Peyer's patch (tissue), 4 donors: ENCODE results near the gene AKR7A2.

ENCODE experiments used
- CTCF ChIP-seq, 6 experiments: fragments of 450-650 bp in 4 of 6; fragments of 200-600 bp in 2 of 6; sonication (generic) in 1 of 6; IDR thresholded peaks; one replicate each; pipeline ENCODE4 v1.5.1; 2017 to 2019; ENCODE audit warnings: antibody characterized with exemption in 6 of 6, mild to moderate bottlenecking in 3 of 6, moderate library complexity in 1 of 6
- POLR2A ChIP-seq, 2 donors: fragments of 450-650 bp; IDR thresholded peaks; one replicate each; pipeline ENCODE4 v1.5.1; 2017; ENCODE audit warnings: antibody characterized with exemption in 2 of 2, mild to moderate bottlenecking in 2 of 2, moderate library complexity in 2 of 2

DNA sequence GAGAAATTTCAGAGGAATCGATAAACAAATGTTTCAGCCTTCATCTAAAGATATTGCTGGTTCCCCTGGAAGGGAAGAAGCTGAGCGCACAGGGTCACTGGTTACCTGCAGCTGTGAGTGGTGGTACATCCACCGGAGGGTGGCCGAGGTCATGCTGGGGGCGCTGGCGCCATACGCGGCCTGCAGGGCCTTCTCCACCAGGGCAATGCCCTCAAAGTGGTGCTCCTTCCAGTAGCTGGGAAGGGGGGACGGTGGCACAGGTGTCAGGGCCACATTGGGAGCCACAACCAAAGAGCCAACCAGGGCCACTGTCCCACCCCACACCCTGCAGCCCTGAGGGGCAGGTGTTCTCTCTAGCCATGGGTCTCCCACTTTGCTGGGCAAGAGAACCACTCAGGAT, 28.1 kb downstream of the AKR7A2 start:
- TF ChIP-seq CTCF (IDR thresholded peaks at IDR 0.05) = no peak
- no peak for TF ChIP-seq POLR2A (IDR thresholded peaks at IDR 0.05)
